Natural killer cell (primary cell): ENCODE measurements around the gene PGC. TPM values are rescaled to one million over a fixed set of nuclear protein-coding genes. Genes with fewer than 3 reads are reported as not detected.
A peak's percentile ranks its signal among the peaks of the same experiment; 100 is the strongest.

ENCODE experiments used
- ATAC-seq, 3 donors: fragments of 150-1000 bp in 2 of 3; fragments of 200-7000 bp in 1 of 3; cut with Tn5 transposase; 1 replicate in 1 of 3; 2 replicates in 2 of 3; pipeline ENCODE4 v1.10.0; 2021; ENCODE audit warnings: mild to moderate bottlenecking in 2 of 3, moderate library complexity in 2 of 3
- DNase-seq, 2 donors: peaks; one replicate each; pipeline versions ENCODE4 v3.0.0 to v3.0.0-alpha.2; 2013 to 2021; ENCODE audit warnings: mixed read lengths in 1 of 2
- H3K27ac ChIP-seq: one replicate; pipeline ENCODE4 v1.5.1; 2013; ENCODE audit warnings: mild to moderate bottlenecking, low read length
- H3K27me3 ChIP-seq: one replicate; pipeline ENCODE4 v1.6.1; 2013; ENCODE audit warnings: low read length; ENCODE audit not compliant: control insufficient read depth, insufficient read depth
- H3K36me3 ChIP-seq: one replicate; pipeline ENCODE4 v1.6.1; 2013; ENCODE audit warnings: low read length; ENCODE audit not compliant: control insufficient read depth, insufficient read depth
- H3K4me1 ChIP-seq: one replicate; pipeline ENCODE4 v1.6.1; 2013; ENCODE audit warnings: low read length; ENCODE audit not compliant: control insufficient read depth, insufficient read depth
- H3K4me3 ChIP-seq: one replicate; pipeline ENCODE4 v1.5.1; 2013; ENCODE audit warnings: low read length
- H3K9me3 ChIP-seq: one replicate; pipeline ENCODE4 v1.6.1; 2013; ENCODE audit warnings: low read length; ENCODE audit not compliant: control insufficient read depth, insufficient read depth
- H3K27ac Mint-ChIP-seq, 2 donors: one replicate each; pipeline ENCODE4 v1.8.0; 2022; ENCODE audit warnings: mild to moderate bottlenecking in 2 of 2, mixed read lengths in 2 of 2, moderate library complexity in 1 of 2
- H3K27me3 Mint-ChIP-seq, 2 donors: one replicate each; pipeline ENCODE4 v1.8.0; 2022; ENCODE audit warnings: low read depth in 2 of 2, mixed read lengths in 2 of 2
- H3K36me3 Mint-ChIP-seq: one replicate; pipeline ENCODE4 v1.8.0; 2022; ENCODE audit warnings: mixed read lengths
- H3K4me1 Mint-ChIP-seq, 2 donors: one replicate each; pipeline ENCODE4 v1.8.0; 2022; ENCODE audit warnings: mixed read lengths in 2 of 2
- H3K4me3 Mint-ChIP-seq: one replicate; pipeline ENCODE4 v1.8.0; 2022; ENCODE audit warnings: mild to moderate bottlenecking, moderate library complexity, mixed read lengths
- H3K9me3 Mint-ChIP-seq, 2 donors: one replicate each; pipeline ENCODE4 v1.8.0; 2022; ENCODE audit warnings: mixed read lengths in 2 of 2
- CTCF ChIP-seq: fragments of 200-600 bp; IDR thresholded peaks from one replicate; pipeline ENCODE4 v1.8.0; 2022; ENCODE audit warnings: antibody characterized with exemption
- WGBS: methylation state at CpG from one replicate; pipeline ENCODE4 v1.1.7; 2013; ENCODE audit warnings: missing lambda C conversion rate; ENCODE audit not compliant: insufficient coverage; 5-methylcytosine and 5-hydroxymethylcytosine counted together
- intact Hi-C: fragments of 100-400 bp; cut with micrococcal nuclease; formaldehyde crosslinking; loops from one replicate; pipeline ENCODE4 v1.14.2; 2022
- total RNA-seq, 4 donors: library from RNA; stranded (reverse); fragments of 120-200 nt in 1 of 4; gene quantifications; one replicate each; pipeline versions ENCODE4 v1.2.3 to v1.2.4, GENCODE V29; 2013 to 2022

The PGC gene
- total RNA-seq, 3 donors from 2014 or later (not counting 1 experiment from before 2014, with no cell fraction given), result not detected

GRCh38 chr6:41785254-41785653, 38.1 kb upstream of the PGC start:
- WGBS, result over 99% methylated on average over 11 of the region's 11 CpGs
- no peak overlapping the region for H3K27ac Mint-ChIP-seq

GRCh38 chr6:41784581-41785171, 37.5 kb upstream of the PGC start:
- Mint-ChIP-seq H3K27me3 (peaks cover 0 to 3% of the 10 kb centered on the region in 2 donors), H3K4me3 (no peak overlapping the region), H3K27ac (no peak overlapping the region), H3K9me3 (no peaks in the 10 kb centered on the region), H3K4me1 (peaks cover 0 to 32% of the 10 kb centered on the region in 2 donors), H3K36me3 (peaks cover 1% of the 10 kb centered on the region)
- Histone ChIP-seq H3K9me3 (no peaks in the 10 kb centered on the region), H3K4me3 (no peak overlapping the region), H3K27me3 (no peaks in the 10 kb centered on the region), H3K36me3 (peaks cover 4% of the 10 kb centered on the region), H3K4me1 (peaks cover 40% of the 10 kb centered on the region), H3K27ac (no peak overlapping the region)
- intact Hi-C loops, result loop anchor here (10.0 kb wide), 1 partner anchor 760 kb away; no protein-coding TSS in a partner anchor
- ATAC-seq (no peak), DNase-seq (no peak)
- WGBS, result 80% methylated on average over 5 of the region's 5 CpGs
- no peak for TF ChIP-seq CTCF

More at GRCh38 chr6:41785254-41785653, 38.1 kb upstream of the PGC start:
- Histone ChIP-seq H3K4me3 (no peak overlapping the region), H3K4me1 (peaks cover 40% of the 10 kb centered on the region), H3K9me3 (no peaks in the 10 kb centered on the region), H3K27ac (no peak overlapping the region), H3K27me3 (no peaks in the 10 kb centered on the region), H3K36me3 (peaks cover 10% of the 10 kb centered on the region)
- no peaks in the 10 kb centered on the region for H3K9me3 Mint-ChIP-seq
- intact Hi-C loops, result loop anchor here (10.0 kb wide), 1 partner anchor 760 kb away; no protein-coding TSS in a partner anchor
- TF ChIP-seq CTCF, result no peak
- H3K4me3 Mint-ChIP-seq, result peak overlapping the region; percentile 81
- no peak for ATAC-seq
- H3K36me3 Mint-ChIP-seq, result peaks cover 7% of the 10 kb centered on the region
- peaks cover 0 to 3% of the 10 kb centered on the region in 2 donors for H3K27me3 Mint-ChIP-seq
- H3K4me1 Mint-ChIP-seq, result peaks cover 0 to 32% of the 10 kb centered on the region in 2 donors
- no peak for DNase-seq

- 87% methylated on average over 4 of the region's 6 CpGs for WGBS
- peaks cover 0 to 3% of the 10 kb centered on the region in 2 donors for H3K27me3 Mint-ChIP-seq
- H3K27ac Mint-ChIP-seq, result no peak overlapping the region
- Histone ChIP-seq H3K27ac (no peak overlapping the region), H3K4me3 (no peak overlapping the region), H3K27me3 (no peaks in the 10 kb centered on the region), H3K36me3 (no peaks in the 10 kb centered on the region), H3K4me1 (peaks cover 40% of the 10 kb centered on the region), H3K9me3 (no peaks in the 10 kb centered on the region)
- DNase-seq (no peak), ATAC-seq (no peak)
- TF ChIP-seq CTCF, result no peak
- no peaks in the 10 kb centered on the region for H3K36me3 Mint-ChIP-seq
- intact Hi-C loops, result loop anchor here (10.0 kb wide), 1 partner anchor 762 kb away; no protein-coding TSS in a partner anchor
- H3K4me1 Mint-ChIP-seq, result peaks cover 7 to 38% of the 10 kb centered on the region in 2 donors
- no peak overlapping the region for H3K4me3 Mint-ChIP-seq
- H3K9me3 Mint-ChIP-seq, result no peaks in the 10 kb centered on the region
Measured at GRCh38 chr6:41783106-41783780, 36.0 kb upstream of the PGC start.
